Upper lobe of right lung (tissue), 1 donor: ENCODE measurements around the gene PKIB. TPM values are rescaled to one million over a fixed set of nuclear protein-coding genes. Genes with fewer than 3 reads are reported as not detected.
"Not testable (repeated sequence)": the region's sequence is repeated elsewhere in the genome, so short reads cannot be mapped to it uniquely, and the experiment has no call there.

ENCODE experiments used
- ATAC-seq: fragments of 200-7000 bp; cut with Tn5 transposase; one replicate; pipeline ENCODE4 v1.9.1; 2020; ENCODE audit warnings: mild to moderate bottlenecking, moderate library complexity
- DNase-seq: peaks from one replicate; pipeline ENCODE4 v3.0.0-alpha.2; 2020
- H3K27ac ChIP-seq: fragments of 200-600 bp; one replicate; pipeline ENCODE4 v1.8.0; 2022
- H3K27me3 ChIP-seq: fragments of 200-600 bp; one replicate; pipeline ENCODE4 v1.8.0; 2022; ENCODE audit warnings: mild to moderate bottlenecking
- H3K36me3 ChIP-seq: fragments of 200-600 bp; one replicate; pipeline ENCODE4 v1.8.0; 2022
- H3K4me1 ChIP-seq: fragments of 200-600 bp; one replicate; pipeline ENCODE4 v1.8.0; 2022
- H3K4me3 ChIP-seq: fragments of 200-600 bp; one replicate; pipeline ENCODE4 v1.8.0; 2022; ENCODE audit warnings: mild to moderate bottlenecking
- H3K9me3 ChIP-seq: fragments of 200-600 bp; one replicate; pipeline ENCODE4 v1.8.0; 2022
- CTCF ChIP-seq: fragments of 200-600 bp; IDR thresholded peaks from one replicate; pipeline ENCODE4 v1.8.0; 2022; ENCODE audit warnings: antibody characterized with exemption
- intact Hi-C: fragments of 100-400 bp; cut with DNase I; formaldehyde crosslinking; loops from one replicate; pipeline ENCODE4 v1.11.0; 2022
- total RNA-seq: library from RNA; stranded (reverse); fragmentation: NEBNext Ultra II Directional; extraction: Animal tissue kit (Norgen Biotek cat#: 25700); gene quantifications from one replicate; pipeline ENCODE4 v1.2.1, GENCODE V29; 2021
- donor health status: DM: no; HTN: yes; CAD: no; lungs with severe emphysema.

Gene PKIB
- total RNA-seq, 1 donor from 2014 or later, result 2.1 TPM

GRCh38 chr6:122640366-122640765 is 30.2 kb downstream of the PKIB start:
- Histone ChIP-seq H3K27me3 (no peaks in the 10 kb centered on the region), H3K27ac (no peak overlapping the region), H3K4me1 (no peaks in the 10 kb centered on the region), H3K9me3 (no peaks in the 10 kb centered on the region), H3K36me3 (no peaks in the 10 kb centered on the region), H3K4me3 (no peak overlapping the region)
- ATAC-seq (no peak), DNase-seq (no peak)
- intact Hi-C loops, result no loop called here
- no peak for TF ChIP-seq CTCF

GRCh38 chr6:122641819-122642218 is 31.6 kb downstream of the PKIB start:
- Histone ChIP-seq H3K36me3 (no peaks in the 10 kb centered on the region), H3K4me3 (no peak overlapping the region), H3K9me3 (no peaks in the 10 kb centered on the region), H3K27ac (no peak overlapping the region), H3K4me1 (no peaks in the 10 kb centered on the region), H3K27me3 (no peaks in the 10 kb centered on the region)
- DNase-seq (no peak), ATAC-seq (no peak)
- TF ChIP-seq CTCF, result no peak
- intact Hi-C loops, result no loop called here

DNA sequence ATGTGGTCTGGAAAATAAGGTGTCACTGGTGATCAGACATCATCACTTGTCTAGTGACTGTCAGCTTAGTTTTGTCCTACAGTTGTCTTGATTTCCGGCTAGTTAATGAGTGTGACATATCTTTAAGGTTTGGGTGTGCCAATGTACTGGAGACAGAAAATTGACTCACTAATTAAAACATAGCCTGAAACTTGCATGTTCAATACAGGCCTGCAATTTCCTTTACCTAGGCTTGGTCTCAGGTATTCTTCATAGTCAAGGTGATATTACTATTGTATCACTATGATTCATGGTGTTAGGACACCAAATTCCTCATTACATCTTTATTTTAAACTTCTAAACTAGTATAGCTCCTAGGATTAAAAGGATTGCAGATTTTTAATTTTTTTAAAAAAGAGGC is 32.4 kb downstream of the PKIB start:
- H3K4me3 ChIP-seq, DNase-seq, H3K27me3 ChIP-seq, ATAC-seq, H3K4me1 ChIP-seq, intact Hi-C loops, H3K9me3 ChIP-seq, H3K36me3 ChIP-seq, H3K27ac ChIP-seq: not testable (repeated sequence)

- Histone ChIP-seq H3K4me1 (no peaks in the 10 kb centered on the region), H3K36me3 (no peaks in the 10 kb centered on the region), H3K27ac (no peak overlapping the region), H3K27me3 (no peaks in the 10 kb centered on the region), H3K4me3 (no peak overlapping the region), H3K9me3 (no peaks in the 10 kb centered on the region)
- DNase-seq (no peak), ATAC-seq (no peak)
- no peak for TF ChIP-seq CTCF
- intact Hi-C loops, result no loop called here
Observed at GRCh38 chr6:122645256-122645655, 35.1 kb downstream of the PKIB start.

- Histone ChIP-seq H3K4me3 (no peak overlapping the region), H3K9me3 (no peaks in the 10 kb centered on the region), H3K4me1 (no peaks in the 10 kb centered on the region), H3K27ac (no peak overlapping the region), H3K36me3 (no peaks in the 10 kb centered on the region), H3K27me3 (no peaks in the 10 kb centered on the region)
- no peak for TF ChIP-seq CTCF
- no peak for DNase-seq
- ATAC-seq, result no peak
- intact Hi-C loops, result no loop called here
Observed at GRCh38 chr6:122647765-122648164, 37.6 kb downstream of the PKIB start.

DNA sequence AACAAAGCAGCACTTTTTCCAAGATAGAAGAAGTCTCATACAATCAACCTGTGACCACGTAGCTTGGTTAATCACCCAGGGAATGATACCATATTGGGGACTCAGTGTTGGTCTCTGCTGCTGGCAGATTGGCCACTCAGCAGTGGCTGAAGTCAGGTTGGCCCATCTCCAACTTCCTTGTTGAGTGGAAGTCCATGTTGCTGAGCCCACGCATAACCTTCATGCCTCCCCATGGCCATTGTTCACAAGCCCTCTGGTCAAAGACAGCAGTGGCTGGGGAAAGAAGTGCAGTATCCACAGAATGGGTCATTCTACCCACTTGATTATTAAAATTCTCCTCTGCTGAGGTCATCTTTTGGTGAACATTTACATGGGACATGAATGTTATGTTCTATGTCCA is 38.5 kb downstream of the PKIB start:
- ATAC-seq (no peak), DNase-seq (no peak)
- no peaks in the 10 kb centered on the region for H3K27me3 ChIP-seq
- no peak overlapping the region for H3K27ac ChIP-seq
- no peak for TF ChIP-seq CTCF
- H3K9me3 ChIP-seq, result no peaks in the 10 kb centered on the region
- H3K4me1 ChIP-seq, result no peaks in the 10 kb centered on the region
- H3K4me3 ChIP-seq, result no peak overlapping the region
- no peaks in the 10 kb centered on the region for H3K36me3 ChIP-seq
- intact Hi-C loops, result no loop called here
